Colonic mucosa (tissue), 4 donors: ENCODE measurements around the gene NISCH. TPM values are rescaled to one million over a fixed set of nuclear protein-coding genes. Genes with fewer than 3 reads are reported as not detected.
A peak's percentile ranks its signal among the peaks of the same experiment; 100 is the strongest.

Experiments
- DNase-seq: peaks from one replicate; pipeline ENCODE4 v3.0.0-alpha.2; 2020
- H3K27ac ChIP-seq: fragments of 200-600 bp; one replicate; pipeline ENCODE4 v1.8.0; 2021
- H3K27me3 ChIP-seq: fragments of 200-600 bp; one replicate; pipeline ENCODE4 v1.8.0; 2021
- H3K36me3 ChIP-seq: fragments of 200-600 bp; one replicate; pipeline ENCODE4 v1.8.0; 2021
- H3K4me1 ChIP-seq: fragments of 200-600 bp; one replicate; pipeline ENCODE4 v1.8.0; 2021; ENCODE audit warnings: mild to moderate bottlenecking
- H3K4me3 ChIP-seq: fragments of 200-600 bp; one replicate; pipeline ENCODE4 v1.8.0; 2021
- H3K9ac ChIP-seq, 2 donors: one replicate each; pipeline ENCODE4 v1.7.0; 2013; ENCODE audit warnings: control low read depth in 2 of 2, low read depth in 2 of 2, low read length in 2 of 2
- H3K9me3 ChIP-seq: fragments of 200-600 bp; one replicate; pipeline ENCODE4 v1.8.0; 2021
- CTCF ChIP-seq: fragments of 200-600 bp; IDR thresholded peaks from one replicate; pipeline ENCODE4 v1.8.0; 2022; ENCODE audit warnings: antibody characterized with exemption, mild to moderate bottlenecking
- intact Hi-C: fragments of 100-400 bp; cut with DNase I; formaldehyde crosslinking; loops from one replicate; pipeline ENCODE4 v1.14.1; 2022
- total RNA-seq, 2 donors: library from RNA; stranded (reverse); fragmentation: NEBNext Ultra II Directional in 1 of 2; extraction: Animal tissue kit (Norgen Biotek cat#: 25700) in 1 of 2; gene quantifications; one replicate each; pipeline ENCODE4 v1.2.1, GENCODE V29; 2021
- donor health status: healthy.
- donor health status: DM: no; HTN: no; CAD: no.
- donor health status: DM: no; HTN: no; CAD: no.

NISCH gene
- total RNA-seq, 2 donors from 2014 or later = 43.2 to 60.5 TPM

DNA sequence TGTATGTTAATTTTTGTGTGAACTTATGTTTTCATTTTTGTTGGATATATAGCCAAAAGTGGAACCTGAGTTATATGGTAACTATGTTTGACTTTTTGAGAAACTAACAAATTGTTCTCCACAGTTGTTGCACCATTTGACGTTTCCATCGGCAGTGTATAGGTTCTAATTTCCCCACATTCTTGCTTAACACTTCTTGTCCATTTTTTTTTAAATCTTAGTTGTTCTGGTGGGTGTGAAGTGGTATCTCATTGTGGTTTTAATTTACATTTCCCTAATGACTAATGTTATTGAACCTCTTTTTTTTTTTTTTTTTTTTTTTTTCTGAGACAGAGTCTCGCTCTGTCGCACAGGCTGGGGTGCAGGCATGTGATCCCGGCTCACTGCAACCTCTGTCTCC is 8.0 kb downstream of the NISCH start:
- no peak overlapping the region for H3K27ac ChIP-seq
- no peak for DNase-seq
- H3K4me1 ChIP-seq = no peaks in the 10 kb centered on the region
- H3K36me3 ChIP-seq = no peaks in the 10 kb centered on the region
- H3K9me3 ChIP-seq = no peaks in the 10 kb centered on the region
- no peak overlapping the region for H3K4me3 ChIP-seq
- intact Hi-C loops = no loop called here
- no peaks in the 10 kb centered on the region for H3K27me3 ChIP-seq
- no peak for TF ChIP-seq CTCF
- H3K9ac ChIP-seq = no peak overlapping the region

DNA sequence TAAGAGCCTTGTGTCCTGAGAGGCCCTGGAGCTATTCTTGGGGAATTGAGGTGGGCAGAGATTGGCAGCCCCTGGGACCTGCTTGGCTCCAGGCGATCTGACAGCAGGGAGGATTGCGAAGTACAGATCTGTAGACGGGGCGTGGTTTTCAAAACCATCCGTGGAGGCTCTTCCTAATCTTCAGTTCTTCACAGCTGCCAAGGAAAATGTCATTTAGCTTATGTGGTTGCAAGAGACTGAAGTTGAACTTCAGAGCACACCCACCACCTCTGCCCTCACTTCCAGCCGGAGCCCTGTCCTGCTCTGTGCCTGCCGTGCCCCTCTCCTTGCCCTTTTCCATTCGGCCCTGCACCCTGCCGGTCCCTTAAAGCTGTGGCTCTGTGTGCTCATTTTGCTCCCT is 12.9 kb downstream of the NISCH start:
- DNase-seq = no peak
- H3K27me3 ChIP-seq = no peaks in the 10 kb centered on the region
- H3K4me3 ChIP-seq = no peak overlapping the region
- H3K36me3 ChIP-seq = no peaks in the 10 kb centered on the region
- no peaks in the 10 kb centered on the region for H3K4me1 ChIP-seq
- TF ChIP-seq CTCF = no peak
- no peak overlapping the region for H3K9ac ChIP-seq
- H3K27ac ChIP-seq = no peak overlapping the region
- intact Hi-C loops = no loop called here
- H3K9me3 ChIP-seq = no peaks in the 10 kb centered on the region

DNA sequence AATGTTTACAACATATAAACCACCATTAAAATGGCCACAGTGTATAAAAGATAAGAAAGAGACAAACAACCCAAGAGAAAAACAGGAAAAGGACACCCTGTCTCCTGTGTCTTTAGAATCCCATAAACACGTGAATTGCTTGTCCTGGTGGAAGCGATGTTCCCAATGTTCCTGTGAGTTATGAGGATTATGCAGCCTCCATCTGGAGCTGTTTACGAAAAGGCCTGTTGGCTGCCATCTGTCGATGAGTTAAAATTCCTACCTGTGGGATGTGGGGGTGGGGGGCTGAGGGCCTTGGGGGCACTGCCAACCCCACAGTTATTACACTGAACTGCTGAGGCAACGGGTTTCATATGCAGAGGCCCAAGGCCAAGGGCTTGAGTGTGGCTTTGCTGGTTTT is 13.6 kb downstream of the NISCH start:
- DNase-seq = no peak
- no peak overlapping the region for H3K4me3 ChIP-seq
- TF ChIP-seq CTCF = no peak
- H3K9ac ChIP-seq = no peak overlapping the region
- H3K9me3 ChIP-seq = no peaks in the 10 kb centered on the region
- intact Hi-C loops = no loop called here
- no peaks in the 10 kb centered on the region for H3K27me3 ChIP-seq
- no peak overlapping the region for H3K27ac ChIP-seq
- H3K4me1 ChIP-seq = no peaks in the 10 kb centered on the region
- H3K36me3 ChIP-seq = no peaks in the 10 kb centered on the region

GRCh38 chr3:52470920-52471319 is 15.5 kb downstream of the NISCH start:
- H3K36me3 ChIP-seq = no peaks in the 10 kb centered on the region

DNA sequence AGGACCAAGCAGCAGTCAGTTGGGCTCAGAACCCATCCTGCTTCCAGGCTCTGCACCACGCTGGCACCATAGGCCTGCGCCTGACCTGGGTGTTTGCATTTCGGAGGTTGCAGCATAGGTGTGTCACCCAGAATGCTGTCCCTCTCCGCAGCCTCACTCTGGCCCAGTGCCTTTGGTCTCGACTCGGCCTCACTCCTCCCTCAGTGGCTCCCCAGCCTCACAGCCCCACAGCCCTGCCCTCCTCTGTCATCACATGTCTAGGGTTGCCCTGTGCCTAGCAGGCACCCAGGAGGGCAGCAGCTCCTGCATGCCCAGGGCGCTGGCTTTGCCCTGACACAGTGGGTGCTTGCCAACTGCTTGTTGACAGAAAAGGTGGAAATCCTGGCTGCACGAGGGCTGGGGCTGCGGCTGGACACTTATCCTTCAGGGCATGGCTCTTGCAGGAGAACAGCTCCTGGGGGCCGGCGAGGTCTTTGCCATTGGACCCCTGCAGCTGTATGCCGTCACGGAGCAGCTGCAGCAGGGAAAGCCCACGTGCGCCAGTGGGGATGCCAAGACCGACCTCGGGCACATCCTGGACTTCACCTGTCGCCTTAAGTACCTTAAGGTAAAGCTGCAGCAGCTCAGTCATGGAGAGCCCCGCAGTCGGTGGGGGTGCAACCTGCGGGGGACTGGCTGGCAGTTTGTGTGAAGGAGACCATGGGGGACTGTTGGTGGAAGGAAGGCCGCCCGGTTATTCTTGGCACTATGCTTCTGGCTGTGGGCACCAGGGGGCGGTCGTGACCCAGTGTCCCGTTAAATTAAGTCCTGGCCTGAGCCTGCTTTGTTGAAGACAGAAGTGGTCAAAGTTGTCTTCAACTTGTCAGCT is 16.2 kb downstream of the NISCH start:
- H3K4me1 ChIP-seq = no peaks in the 10 kb centered on the region
- no peak overlapping the region for H3K4me3 ChIP-seq
- H3K27ac ChIP-seq = no peak overlapping the region
- peak; percentile 52 for DNase-seq
- no peak overlapping the region for H3K9ac ChIP-seq
- peak; percentile 54 for TF ChIP-seq CTCF
- intact Hi-C loops = no loop called here
- H3K9me3 ChIP-seq = no peaks in the 10 kb centered on the region
- peaks cover 5% of the 10 kb centered on the region for H3K36me3 ChIP-seq
- no peaks in the 10 kb centered on the region for H3K27me3 ChIP-seq

More at GRCh38 chr3:52470920-52471319, 15.5 kb downstream of the NISCH start:
- H3K27ac ChIP-seq = no peak overlapping the region
- no peaks in the 10 kb centered on the region for H3K4me1 ChIP-seq
- intact Hi-C loops = no loop called here
- no peak for TF ChIP-seq CTCF
- no peak for DNase-seq
- no peaks in the 10 kb centered on the region for H3K27me3 ChIP-seq
- H3K4me3 ChIP-seq = no peak overlapping the region
- no peak overlapping the region for H3K9ac ChIP-seq
- no peaks in the 10 kb centered on the region for H3K9me3 ChIP-seq
